Head of caudate nucleus (tissue), 42 donors: ENCODE results near the gene PRR15L.

Source experiments
- DNase-seq, 42 donors: peaks; one replicate each; pipeline versions ENCODE4 v3.0.0 to v3.0.0-alpha.2; 2020 to 2021; ENCODE audit warnings: mixed read lengths in 7 of 42
- intact Hi-C: fragments of 100-400 bp; cut with DNase I; formaldehyde crosslinking; loops from one replicate; pipeline ENCODE4 v1.15.0; 2022

PRR15L gene

DNA sequence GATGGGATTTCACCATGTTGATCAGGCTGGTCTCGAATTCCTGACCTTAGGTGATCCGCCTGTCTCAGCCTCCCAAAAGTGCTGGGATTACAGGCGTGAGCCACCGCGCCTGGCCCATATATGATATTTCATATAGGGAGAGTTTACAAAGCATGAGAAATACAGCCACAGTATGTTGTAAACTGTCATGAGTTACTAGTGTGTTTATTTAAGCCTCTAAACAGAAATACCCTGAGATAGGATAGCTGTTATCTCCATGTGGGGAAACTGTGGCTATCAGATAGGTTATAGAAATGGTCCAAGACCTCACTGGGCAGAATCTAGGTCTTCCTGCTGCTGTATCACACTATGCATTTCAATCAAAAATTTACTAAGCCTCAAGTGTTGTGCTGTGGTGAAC, 11.2 kb upstream of the PRR15L start:
- intact Hi-C loops, result no loop called here
- DNase-seq, result no peak

DNA sequence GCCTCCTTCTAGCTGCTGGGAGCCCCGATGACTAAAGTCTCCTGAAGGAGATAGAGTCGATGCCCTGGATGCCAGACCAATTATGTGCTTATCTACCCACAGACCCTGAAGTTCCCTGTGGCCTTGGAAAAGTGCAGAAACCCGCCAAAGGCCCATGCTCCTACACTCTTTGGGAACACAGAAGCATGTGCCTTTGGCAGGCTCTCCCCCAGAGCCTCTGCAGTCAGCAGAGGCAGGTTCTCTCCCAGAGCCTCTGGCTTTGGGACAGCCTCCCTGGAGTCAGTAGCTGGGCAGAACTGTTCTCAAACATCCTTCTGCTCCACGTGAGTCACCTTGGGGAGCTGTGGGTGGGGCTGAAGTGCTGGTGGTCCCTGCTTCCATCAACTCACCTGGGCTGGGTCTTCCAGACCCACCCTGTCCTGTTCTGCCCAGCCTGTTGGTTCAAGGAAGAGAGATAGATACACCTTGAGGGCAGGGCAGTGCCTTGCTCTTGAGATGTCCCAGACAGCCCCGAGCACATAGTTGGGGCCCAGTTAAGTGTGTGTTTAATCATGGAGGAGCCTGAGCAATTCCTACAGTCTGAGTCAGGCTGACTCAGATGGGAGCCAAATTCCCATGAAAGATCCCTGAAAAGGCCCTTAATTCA, 10.0 kb upstream of the PRR15L start:
- intact Hi-C loops, result no loop called here

DNA sequence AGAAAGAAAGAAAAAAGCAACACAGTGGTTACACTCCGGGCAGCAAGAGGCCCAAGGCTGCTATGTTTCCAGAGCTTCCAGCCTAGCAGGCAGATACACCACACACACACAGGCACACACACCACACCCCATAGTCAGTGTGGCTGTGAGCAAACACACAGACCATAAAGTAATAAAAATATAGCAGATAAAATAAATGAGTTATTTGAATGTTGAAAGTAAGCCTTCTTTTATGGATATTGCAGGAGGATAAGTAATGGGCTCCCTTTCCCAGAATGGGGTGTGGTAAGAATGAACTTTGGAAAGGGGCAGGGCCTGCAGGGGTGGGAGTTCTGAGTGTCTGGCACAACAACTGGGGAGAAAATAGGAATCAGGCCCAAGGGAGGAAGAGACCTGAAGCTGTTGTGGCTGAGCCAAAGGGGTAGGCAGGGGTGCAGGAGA, 8.4 kb upstream of the PRR15L start:
- intact Hi-C loops, result no loop called here
- DNase-seq, result no peak

More for the DNA sequence above, 10.0 kb upstream of the PRR15L start:
- no peak for DNase-seq

DNA sequence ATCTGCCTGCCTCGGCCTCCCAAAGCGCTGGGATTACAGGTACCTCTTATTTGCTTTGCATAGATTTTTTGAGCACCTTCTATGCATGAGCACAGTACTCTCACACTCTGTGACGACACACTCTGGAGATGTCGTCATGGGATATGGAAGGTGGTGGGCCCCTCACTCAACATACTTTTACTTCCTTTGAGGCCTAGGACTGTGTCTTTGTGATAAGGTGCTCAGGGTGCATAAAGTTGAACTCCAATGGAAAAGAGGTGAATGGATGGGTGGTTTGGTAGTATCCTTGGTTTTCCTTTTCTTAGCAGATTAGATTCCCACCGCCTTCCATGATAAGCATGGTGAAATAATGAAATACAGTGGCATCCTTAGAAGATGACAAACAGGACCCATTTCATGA, 7.2 kb upstream of the PRR15L start:
- intact Hi-C loops, result no loop called here
- no peak for DNase-seq

DNA sequence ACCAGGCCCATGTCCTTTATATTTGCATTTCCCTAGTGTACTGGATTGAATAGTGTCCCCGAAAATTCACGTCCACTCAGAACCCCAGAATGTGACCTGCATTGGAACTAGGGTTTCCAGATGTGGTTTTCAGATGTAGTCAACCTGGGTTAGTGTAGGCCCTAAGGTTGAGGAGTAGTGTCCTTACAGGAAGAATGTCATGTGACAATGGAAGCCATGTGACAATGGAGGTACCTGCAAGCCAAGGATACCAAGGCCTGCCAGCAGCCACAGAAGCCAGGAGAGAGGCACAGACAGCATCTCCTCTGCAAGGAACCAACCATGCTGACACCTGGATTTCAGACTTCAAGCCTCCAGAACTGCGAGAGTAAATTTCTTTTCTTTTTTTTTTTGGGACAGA, 5.2 kb upstream of the PRR15L start:
- no peak for DNase-seq
- intact Hi-C loops, result no loop called here

DNA sequence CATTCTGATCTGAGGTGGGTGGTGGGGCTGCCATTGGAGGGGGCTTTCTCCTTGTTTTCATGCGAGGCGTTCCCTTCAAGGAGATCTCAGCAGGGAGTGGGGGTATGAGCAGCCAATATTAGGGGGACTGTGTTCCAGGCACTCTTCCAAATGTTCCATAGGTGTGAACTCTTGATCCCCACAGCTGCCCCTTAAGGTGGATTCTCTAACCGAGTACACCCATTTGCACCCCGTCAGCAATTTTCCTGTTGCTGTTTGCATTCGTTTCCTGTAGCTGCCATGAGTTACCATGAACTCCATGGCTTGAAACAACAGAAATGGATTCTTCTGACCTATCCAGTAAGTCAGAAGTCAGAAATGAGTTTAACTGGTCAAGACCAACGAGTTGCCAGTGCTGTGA, 3.7 kb upstream of the PRR15L start:
- intact Hi-C loops, result no loop called here

DNA sequence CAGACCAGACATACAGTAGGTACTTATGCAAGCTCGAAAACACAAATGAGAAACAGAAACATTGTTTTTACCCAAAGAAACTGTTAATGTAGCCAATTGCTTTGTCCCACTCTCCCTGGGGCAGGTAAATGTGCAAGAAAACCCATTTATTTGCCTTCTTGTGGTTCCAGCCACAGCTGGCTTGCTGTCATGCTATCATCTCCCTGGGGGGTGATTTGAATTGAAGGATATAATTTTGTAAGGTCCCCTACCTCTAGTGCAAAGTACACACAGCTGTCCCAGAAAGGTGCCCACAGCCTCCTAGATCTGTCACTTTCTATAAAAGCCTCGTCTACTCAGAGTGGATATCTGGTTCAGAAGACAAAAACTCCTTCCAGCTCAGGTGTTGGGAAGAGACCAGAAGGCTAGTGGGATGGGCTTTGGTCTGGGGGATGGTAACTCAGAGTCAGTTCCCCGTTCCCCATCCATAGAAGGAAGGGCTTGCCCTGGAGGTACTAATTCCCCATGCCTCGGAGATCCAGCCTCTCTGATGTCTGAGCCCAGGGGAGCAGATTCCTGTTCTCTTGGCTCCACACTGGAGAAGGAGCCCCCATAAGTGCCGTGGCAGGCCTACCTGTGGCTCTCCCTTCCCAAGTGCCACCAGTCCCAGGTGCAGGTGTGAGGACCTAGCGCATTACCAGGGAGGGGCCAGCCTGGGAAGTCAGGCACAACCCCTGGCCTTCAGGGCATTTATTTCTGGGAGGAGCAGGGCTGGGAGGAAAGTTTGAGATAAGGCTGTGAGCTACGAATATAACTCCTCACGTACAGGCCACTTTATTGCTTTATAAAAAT, 2.4 kb upstream of the PRR15L start:
- intact Hi-C loops, result no loop called here

More for the DNA sequence above, 3.7 kb upstream of the PRR15L start:
- DNase-seq, result no peak

DNA sequence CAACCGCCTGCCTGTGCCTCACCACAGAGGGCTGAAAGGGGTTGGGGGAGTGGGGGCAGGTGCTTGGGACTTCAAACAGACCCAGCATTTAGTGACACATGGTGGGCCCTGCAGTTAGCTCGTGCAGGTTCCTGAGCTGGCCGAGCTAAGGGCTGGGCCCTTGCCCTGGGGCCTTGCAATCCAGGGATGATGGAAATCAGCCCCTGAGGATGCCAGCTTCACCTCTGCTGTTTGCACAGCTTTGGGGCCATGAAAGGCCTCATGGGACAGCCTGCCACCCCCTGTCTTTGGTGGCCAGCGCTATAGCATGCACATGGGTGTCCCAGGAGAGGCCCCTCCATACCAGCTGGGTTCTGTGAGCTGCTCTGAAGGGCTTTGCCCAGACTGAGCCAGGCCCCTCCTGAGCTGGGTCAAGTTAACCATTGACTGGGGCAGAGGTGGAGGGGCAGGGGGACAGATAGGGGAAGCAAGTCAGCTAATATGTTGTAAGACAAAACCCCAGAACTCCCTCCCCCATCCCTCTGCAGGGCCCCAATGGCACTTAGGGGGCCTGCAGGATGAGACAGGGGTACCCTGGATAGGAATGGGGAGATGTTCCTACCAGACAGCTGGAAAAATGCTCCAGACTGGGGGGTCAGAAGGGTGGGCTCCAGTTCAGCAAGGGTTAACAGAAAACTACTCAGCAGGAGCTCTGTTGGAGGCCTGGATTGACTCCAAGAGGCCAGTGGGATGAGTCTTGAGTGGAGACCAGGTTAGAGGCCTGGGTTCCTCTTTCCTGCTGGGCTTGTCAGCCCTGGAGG, 692 bp downstream of the PRR15L start:
- DNase-seq, result no peak
- intact Hi-C loops, result no loop called here

More for the DNA sequence above, 2.4 kb upstream of the PRR15L start:
- no peak for DNase-seq

DNA sequence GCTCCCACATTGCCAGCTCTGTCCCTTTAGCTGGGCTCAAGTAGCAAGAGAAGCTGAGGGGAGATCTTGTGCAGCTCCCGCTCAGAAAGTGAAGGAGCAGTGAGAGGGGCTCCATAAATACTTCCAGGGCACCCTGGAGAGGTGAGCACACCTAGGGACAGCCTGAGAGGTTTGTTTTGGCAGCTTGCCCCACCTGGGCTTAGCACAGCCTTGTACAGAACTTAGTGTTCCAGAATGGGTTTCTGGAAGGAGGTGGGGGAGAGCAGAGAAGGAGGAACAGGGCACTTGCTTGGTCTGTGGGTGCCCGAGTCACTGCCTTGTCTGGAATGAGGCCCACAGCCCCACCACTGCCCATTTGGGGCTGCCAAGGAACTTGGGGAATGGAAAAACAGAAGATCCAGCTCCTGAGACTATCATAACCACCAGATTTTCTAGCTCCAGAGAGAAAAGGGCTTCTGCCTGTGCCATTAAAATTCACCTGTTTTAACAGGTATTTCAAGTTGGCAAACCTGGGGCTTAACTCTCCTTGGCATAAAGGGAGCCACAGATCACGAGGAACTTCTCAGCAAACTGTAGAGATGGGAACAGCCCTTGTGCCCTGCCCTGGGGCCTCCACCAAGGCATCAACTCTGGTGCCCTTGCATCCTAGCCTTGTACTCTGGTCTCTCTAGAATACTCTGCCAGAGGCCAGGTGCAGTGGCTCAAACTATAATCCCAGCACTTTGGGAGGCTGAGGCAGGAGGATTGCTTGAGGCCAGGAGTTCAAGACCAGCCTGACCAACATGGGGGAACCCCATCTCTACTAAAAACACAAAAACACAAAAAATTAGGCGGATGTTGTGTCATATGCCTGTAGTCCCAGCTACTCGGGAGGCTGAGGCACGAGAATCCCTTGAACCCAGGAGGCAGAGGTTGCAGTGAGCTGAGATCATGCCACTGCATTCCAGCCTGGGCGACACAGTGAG, 1.9 kb downstream of the PRR15L start:
- intact Hi-C loops, result no loop called here
- DNase-seq, result no peak

DNA sequence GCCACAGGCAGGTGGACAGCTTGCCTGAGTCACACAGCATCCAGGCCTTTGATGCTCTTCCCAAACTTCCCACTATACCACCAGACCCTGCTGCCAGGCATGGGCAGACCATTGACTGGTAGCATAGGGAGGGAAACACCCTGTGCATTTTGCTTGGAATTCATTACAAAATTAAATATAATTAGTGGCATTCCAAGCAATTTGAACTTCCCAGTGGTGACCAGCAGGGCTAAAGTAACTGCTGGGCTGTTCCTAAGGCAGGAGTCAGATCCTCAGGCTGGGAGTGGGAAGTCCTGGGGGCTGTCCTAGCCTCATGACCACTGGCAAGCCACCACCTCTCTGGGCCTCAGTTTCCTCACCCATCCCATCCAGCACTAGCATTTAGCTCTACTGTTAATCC, 3.8 kb downstream of the PRR15L start:
- no peak for DNase-seq
- intact Hi-C loops, result no loop called here

DNA sequence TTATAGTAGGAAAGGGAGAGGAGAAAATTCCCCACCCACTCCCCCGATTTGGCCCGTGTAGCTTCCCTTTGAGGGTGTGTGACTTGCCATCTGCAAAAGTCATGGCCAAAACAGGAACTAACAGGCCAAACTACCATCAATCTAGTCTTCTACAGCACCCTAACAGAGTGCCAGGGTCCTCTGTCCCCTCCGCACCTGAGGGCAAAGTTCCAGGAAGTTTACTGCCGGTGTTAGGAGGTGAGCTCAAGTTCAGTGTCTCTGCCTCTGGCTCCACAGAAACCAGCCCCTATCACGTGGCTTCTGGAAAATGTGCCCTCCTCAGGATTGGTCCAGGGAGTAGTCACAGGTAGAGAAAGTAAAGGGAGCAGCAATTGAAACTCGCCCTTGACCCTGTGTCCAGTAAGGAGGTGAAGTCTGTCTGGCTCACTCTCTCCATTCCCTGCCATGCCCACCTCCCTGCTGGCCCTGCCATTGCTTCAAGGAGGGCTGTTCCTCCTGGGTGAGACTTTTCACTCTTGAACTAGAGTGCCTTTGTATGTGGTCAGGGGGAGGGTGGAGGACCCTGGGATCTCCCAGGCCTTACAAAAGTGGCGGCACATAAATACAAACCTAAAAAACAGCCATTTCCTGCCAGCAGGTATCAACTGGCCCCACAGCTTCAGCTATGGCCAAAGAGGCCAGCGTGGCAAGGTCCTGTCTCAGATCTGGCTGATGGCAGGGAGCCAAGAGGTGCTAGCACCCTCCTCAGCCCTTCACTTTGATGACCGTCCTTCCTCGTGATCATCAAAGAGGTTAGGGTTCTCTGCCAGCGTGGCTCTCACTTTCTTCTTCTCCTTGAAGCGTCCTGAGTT, 5.3 kb downstream of the PRR15L start:
- intact Hi-C loops, result no loop called here
- DNase-seq, result no peak

DNA sequence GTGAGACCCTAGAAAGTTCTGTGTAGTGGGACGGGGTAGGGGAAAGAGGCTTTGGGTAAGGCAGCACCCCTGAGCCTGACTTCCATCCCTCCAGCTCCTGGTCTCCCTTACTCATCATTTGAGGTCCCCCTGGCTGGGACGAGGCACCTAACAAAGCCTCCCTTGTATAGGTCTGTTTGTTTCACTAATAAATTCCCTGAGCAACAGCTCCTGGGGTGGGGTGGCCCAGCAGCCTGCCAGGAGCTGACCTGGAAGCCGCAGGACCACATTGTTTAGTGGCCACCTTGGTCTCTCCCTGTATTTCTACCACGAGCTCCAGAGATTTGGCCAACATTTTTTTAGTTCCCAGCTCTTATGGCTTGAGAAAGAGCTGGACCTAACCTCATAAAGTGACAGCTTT, 7.2 kb downstream of the PRR15L start:
- no peak for DNase-seq
- intact Hi-C loops, result no loop called here

DNA sequence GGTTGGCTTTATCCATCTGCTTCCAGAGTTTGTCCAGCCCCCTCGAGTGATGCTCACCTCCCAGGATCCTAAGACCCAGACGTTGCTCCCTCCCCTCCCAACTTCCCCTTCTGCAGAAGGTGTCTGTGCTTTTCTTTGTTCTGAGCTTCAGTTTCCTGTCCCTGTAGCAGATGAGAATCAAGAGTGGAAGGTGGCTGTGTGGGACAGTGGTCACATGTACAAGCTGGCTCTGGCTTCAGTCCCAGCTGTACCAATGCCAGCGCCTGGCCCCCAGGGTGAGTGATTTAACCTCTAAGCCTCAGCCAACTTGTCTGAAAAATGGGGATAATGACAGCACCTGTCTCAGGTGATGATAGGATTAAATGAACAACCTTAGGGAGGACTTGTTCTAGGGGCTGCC, 7.7 kb downstream of the PRR15L start:
- intact Hi-C loops, result loop anchor here (2.0 kb wide), 1 partner anchor 67 kb away; no protein-coding TSS in a partner anchor
- DNase-seq, result no peak

DNA sequence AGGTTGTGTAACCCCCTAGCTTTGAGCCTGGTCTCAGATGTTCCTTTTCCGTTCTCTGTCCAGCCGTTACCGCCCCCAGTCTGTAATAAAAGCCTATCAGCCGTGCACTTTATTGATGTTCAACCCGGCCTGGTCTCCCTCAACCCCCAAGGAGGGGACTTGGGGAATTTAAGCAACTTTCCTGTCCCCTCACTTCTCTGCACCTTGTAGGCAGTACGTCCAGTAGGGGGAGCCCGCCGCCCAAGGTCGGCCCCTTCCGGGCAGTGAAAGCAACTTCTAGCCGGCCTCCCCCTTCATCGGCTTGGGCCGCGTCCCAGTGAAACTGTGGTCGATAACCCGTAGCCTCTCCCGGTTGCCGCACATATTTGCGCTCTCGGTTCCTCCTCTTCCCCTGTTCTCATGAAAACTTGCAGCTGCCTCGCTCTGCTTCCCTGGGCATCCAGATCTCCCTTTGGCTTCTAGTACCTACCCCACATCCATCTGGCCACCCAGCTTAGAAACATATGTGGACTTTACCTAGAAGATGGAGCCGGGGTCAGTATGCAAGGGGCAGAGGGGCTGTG, 8.4 kb downstream of the PRR15L start:
- peak; percentile 75 to 95 (median 88) for DNase-seq
- intact Hi-C loops, result loop anchor here (2.0 kb wide), 1 partner anchor 68 kb away; no protein-coding TSS in a partner anchor

DNA sequence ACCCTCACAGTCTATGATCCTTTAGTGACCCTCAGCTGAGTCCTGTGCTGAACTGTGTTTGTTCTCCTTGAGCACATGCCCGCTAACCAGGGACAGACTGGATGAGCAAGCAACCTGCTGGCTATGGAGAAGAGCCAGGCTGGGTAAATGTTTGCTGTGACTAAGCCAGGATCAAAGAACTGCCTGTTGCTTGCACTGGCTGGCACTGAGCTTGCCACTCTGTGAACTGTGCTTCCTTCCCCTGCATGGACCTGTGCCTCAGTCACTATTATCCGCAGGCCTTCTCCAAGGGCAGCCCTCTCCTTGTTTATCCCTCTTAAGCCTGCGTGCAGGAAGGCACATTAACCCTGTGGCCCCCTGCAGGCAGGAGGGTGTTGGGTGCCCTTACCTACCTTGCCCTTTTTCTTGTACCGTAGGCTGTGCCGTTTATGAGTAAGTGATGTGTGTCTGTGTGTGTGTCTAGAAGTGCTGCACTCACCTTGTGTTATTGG, 8.9 kb downstream of the PRR15L start:
- DNase-seq, result no peak
- intact Hi-C loops, result loop anchor here (2.0 kb wide), 1 partner anchor 68 kb away; no protein-coding TSS in a partner anchor

DNA sequence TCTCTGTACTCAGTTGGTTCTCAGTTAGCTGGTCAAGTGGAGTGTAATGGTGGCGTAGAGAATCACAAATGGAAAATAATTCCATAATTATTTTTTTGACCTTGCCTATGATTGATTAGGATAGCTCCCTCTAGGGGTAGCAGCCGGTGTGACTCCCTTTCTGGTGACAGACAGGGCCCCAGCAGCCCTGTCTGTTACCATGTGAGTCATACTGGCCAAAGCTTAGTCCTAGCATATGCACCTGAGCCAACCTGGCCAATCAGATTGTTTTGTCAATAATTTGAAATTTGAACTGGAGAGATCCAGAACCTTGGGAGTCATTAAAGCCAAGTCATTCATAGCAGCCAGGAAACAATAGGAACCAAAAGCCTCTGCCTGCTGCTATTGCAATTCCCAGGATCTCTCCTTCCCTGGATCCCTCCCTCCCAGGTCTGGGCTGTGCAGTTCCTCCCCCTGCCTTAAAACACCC, 10.7 kb downstream of the PRR15L start:
- intact Hi-C loops, result no loop called here
- peak; percentile 39 to 88 (median 72) for DNase-seq

DNA sequence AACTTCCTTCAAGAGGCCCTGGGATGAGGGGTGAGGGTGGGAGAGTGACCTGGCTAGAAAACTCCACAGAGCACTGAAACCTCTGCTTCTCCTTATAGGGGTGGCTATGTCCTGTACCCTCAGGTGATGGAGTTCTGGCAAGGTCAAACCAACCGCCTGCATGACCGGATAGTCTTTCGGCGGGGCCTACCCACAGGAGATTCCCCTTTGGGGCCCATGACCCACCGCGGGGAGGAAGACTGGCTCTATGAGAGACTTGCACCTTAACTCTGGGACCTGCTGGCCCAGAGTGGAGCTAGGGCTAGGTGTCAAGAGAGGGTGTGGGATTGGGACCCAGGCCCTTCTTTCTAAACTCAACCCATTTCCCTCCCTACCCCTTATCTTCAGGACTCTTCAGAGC, 11.2 kb downstream of the PRR15L start:
- no peak for DNase-seq
- intact Hi-C loops, result no loop called here
